ENCODE data around the gene CLASP1.

The CLASP1 gene

DNA sequence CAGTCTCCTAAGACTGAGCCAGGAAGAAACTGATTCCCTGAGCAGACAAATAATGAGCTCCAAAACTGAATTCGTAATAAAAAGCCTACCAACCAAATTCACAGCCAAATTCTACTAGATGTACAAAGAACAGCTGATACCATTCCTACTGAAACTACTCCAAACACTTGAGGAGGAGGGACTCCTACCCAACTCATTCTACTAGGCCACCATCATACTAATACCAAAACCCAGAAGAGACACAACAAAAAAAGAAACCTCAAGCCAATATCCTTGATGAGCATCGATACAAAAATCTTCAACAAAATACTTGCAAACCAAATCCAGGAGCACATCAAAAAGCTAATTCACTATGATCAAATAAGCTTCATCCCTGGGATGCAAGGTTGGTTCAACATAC, 98.6 kb downstream of the CLASP1 start:
- Histone ChIP-seq H3K27ac (no peak overlapping the region), H3K4me1 (peaks cover 0 to 9% (median 3%) of the 10 kb centered on the region in 4 donors), H3K9me3 (no peaks in the 10 kb centered on the region), H3K36me3 (no peaks in the 10 kb centered on the region), H3K27me3 (no peaks in the 10 kb centered on the region), H3K4me3 (no peak overlapping the region)
- intact Hi-C loops (cut with DNase I; ENCODE audit: low total_unique reads): no loop called here
- DNase-seq: no peak
- TF ChIP-seq, protein P1, sequence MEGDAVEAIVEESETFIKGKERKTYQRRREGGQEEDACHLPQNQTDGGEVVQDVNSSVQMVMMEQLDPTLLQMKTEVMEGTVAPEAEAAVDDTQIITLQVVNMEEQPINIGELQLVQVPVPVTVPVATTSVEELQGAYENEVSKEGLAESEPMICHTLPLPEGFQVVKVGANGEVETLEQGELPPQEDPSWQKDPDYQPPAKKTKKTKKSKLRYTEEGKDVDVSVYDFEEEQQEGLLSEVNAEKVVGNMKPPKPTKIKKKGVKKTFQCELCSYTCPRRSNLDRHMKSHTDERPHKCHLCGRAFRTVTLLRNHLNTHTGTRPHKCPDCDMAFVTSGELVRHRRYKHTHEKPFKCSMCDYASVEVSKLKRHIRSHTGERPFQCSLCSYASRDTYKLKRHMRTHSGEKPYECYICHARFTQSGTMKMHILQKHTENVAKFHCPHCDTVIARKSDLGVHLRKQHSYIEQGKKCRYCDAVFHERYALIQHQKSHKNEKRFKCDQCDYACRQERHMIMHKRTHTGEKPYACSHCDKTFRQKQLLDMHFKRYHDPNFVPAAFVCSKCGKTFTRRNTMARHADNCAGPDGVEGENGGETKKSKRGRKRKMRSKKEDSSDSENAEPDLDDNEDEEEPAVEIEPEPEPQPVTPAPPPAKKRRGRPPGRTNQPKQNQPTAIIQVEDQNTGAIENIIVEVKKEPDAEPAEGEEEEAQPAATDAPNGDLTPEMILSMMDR (IDR thresholded peaks at IDR 0.05): no peak

DNA sequence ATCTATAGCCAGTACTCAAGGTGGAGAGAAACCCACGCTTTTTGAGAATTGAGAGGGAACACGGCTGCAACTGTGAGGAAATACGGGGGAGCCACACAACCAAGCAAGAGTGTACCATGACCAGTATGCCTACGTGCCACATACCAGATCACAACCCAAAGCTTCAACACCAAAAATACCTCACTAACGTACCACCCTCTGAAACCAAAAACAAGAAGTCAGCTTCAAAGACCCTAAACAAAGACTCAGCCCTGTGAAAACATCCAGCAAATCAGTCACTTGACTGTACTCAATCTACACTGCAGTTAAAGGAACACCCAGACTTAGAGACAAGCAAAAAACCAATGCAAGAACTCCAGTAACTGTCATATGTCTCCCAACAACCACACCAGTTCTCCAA, 101.6 kb downstream of the CLASP1 start:
- TF ChIP-seq, protein P1 (IDR thresholded peaks at IDR 0.05): no peak
- H3K27ac ChIP-seq: no peak overlapping the region
- no peaks in the 10 kb centered on the region for H3K9me3 ChIP-seq
- peaks cover 0 to 29% (median 17%) of the 10 kb centered on the region in 4 donors for H3K4me1 ChIP-seq
- H3K27me3 ChIP-seq: no peaks in the 10 kb centered on the region
- H3K36me3 ChIP-seq: no peaks in the 10 kb centered on the region
- no peak for DNase-seq
- intact Hi-C loops (cut with DNase I; ENCODE audit: low total_unique reads): no loop called here
- H3K4me3 ChIP-seq: no peak overlapping the region

DNA sequence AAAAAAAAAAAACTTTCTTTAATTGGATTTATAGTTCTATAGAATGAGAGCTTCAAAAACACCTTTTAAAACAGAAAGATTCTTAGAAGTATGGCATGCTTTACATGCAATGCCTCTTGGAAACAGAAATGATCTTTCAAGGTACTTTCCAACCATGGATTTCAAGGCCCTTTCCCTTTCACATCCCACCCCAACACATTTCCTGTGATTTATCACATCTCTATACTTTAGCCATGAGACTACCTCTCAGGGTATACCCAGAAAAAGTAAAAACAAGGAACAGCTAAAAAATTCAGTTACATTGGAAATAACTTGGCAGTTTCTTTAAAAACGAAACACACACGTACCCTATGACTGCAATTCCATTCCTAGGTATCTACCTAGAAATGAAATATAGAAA, 103.3 kb downstream of the CLASP1 start:
- Histone ChIP-seq H3K36me3 (no peaks in the 10 kb centered on the region), H3K27me3 (no peaks in the 10 kb centered on the region), H3K4me3 (no peak overlapping the region), H3K9me3 (no peaks in the 10 kb centered on the region), H3K4me1 (peaks cover 0 to 45% (median 21%) of the 10 kb centered on the region in 4 donors), H3K27ac (no peak overlapping the region)
- DNase-seq: no peak
- TF ChIP-seq, protein P1 (IDR thresholded peaks at IDR 0.05): no peak
- intact Hi-C loops (cut with DNase I; ENCODE audit: low total_unique reads): no loop called here

DNA sequence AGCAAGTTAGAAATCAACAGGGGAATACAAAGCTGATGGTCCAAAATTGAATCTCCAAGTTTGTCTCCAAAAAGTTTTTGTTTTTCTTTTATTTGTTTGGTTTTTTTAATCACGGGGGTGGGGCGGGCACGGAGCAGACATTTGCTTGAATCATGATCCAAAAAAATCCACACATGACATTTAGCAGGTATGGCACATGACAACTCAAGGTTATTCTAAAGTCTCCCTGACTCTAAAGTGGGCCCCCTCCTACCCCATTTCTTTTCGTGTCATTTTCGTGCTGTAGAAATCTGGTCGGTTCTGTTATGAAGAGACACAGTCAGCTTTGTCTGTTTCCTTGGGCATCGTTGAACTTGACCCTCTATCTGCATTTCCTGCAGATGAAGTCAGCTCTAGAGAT, 104.0 kb downstream of the CLASP1 start:
- intact Hi-C loops (cut with DNase I; ENCODE audit: low total_unique reads): no loop called here
- H3K27me3 ChIP-seq: no peaks in the 10 kb centered on the region
- H3K9me3 ChIP-seq: no peaks in the 10 kb centered on the region
- DNase-seq: no peak
- H3K36me3 ChIP-seq: no peaks in the 10 kb centered on the region
- peaks cover 0 to 51% (median 21%) of the 10 kb centered on the region in 4 donors for H3K4me1 ChIP-seq
- TF ChIP-seq, protein P1 (IDR thresholded peaks at IDR 0.05): no peak
- no peak overlapping the region for H3K27ac ChIP-seq
- H3K4me3 ChIP-seq: no peak overlapping the region

DNA sequence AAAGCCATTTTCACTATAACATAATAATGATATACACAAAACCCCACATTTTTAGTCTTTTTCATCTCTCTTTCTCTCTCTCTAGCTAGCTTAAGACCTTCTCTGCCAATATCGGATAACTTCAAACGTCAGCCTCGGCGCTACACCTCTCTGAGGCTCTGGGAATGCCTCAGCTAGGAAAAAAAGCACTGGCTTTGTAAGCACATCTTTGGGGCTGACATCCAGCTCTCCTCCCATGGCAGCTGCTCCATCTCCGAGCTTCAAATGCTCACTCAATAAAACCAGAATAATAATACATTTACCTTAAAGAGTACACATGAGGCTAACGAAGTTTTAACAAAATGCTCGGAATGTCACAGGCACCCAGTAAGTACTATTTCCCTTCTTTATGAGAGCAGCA, 107.8 kb downstream of the CLASP1 start:
- TF ChIP-seq, protein P1 (IDR thresholded peaks at IDR 0.05): no peak
- H3K9me3 ChIP-seq: no peaks in the 10 kb centered on the region
- no peak overlapping the region for H3K27ac ChIP-seq
- DNase-seq: no peak
- no peaks in the 10 kb centered on the region for H3K27me3 ChIP-seq
- intact Hi-C loops (cut with DNase I; ENCODE audit: low total_unique reads): no loop called here
- no peaks in the 10 kb centered on the region for H3K36me3 ChIP-seq
- peaks cover 0 to 70% (median 24%) of the 10 kb centered on the region in 4 donors for H3K4me1 ChIP-seq
- no peak overlapping the region for H3K4me3 ChIP-seq
